PC-9 (cell line): ENCODE measurements around the gene TBC1D2. TPM values are rescaled to one million over a fixed set of nuclear protein-coding genes. Genes with fewer than 3 reads are reported as not detected.

Experiments used
- BruUV-seq: library from RNA; stranded (reverse); fragments of 400-500 nt; replicated peaks from 2 replicates; lab custom pipeline; 2021; lab: Mats Ljungman, UMichigan
- CTCF ChIA-PET: fragments of 300-600 bp; sonication (Branson Sonifier 250); formaldehyde crosslinking; loops from one replicate; lab custom pipeline; 2022; ENCODE audit warnings: antibody characterized with exemption; lab: Charles Lee
- POLR2A ChIA-PET: fragments of 300-600 bp; sonication (Branson Sonifier 250); formaldehyde crosslinking; loops from one replicate; lab custom pipeline; 2022; ENCODE audit warnings: antibody characterized with exemption; ENCODE audit not compliant: unreplicated experiment; lab: Charles Lee
- DNase-seq, 2 experiments: peaks; one replicate each; pipeline versions ENCODE4 v3.0.0 to v3.0.0-alpha.2; 2015 to 2022; ENCODE audit warnings: mixed read lengths in 1 of 2
- H2AFZ ChIP-seq: fragments of 200-600 bp; sonication (generic); 2 replicates; pipeline ENCODE4 v1.8.1; 2017; ENCODE audit warnings: antibody characterized with exemption
- H3F3A ChIP-seq: fragments of 200-600 bp; sonication (generic); 2 replicates; pipeline ENCODE4 v1.8.1; 2017; ENCODE audit warnings: antibody characterized with exemption, mild to moderate bottlenecking, low read depth; ENCODE audit not compliant: insufficient read depth
- H3K27ac ChIP-seq: fragments of 200-600 bp; sonication (generic); 2 replicates; pipeline ENCODE4 v1.6.1; 2016; ENCODE audit warnings: mixed run types
- H3K27me3 ChIP-seq: fragments of 200-600 bp; sonication (generic); 2 replicates; pipeline ENCODE4 v1.6.1; 2016; ENCODE audit warnings: low read depth, mixed run types; ENCODE audit not compliant: insufficient read depth
- H3K36me3 ChIP-seq: fragments of 200-600 bp; sonication (generic); 2 replicates; pipeline ENCODE4 v1.6.1; 2016; ENCODE audit warnings: low read depth, mixed run types
- H3K4me1 ChIP-seq: fragments of 200-600 bp; sonication (generic); replicated peaks from 2 replicates; pipeline ENCODE4 v1.6.1; 2016; ENCODE audit warnings: mixed run types; ENCODE audit not compliant: insufficient read depth
- H3K4me2 ChIP-seq: fragments of 200-600 bp; sonication (generic); 2 replicates; pipeline ENCODE4 v1.6.1; 2017; ENCODE audit warnings: mixed run types
- H3K4me3 ChIP-seq: fragments of 200-600 bp; sonication (generic); 2 replicates; pipeline ENCODE4 v1.6.1; 2016; ENCODE audit warnings: mixed run types
- H3K79me2 ChIP-seq: fragments of 200-600 bp; sonication (generic); 2 replicates; pipeline ENCODE4 v1.6.1; 2017; ENCODE audit warnings: low read depth, mixed run types
- H3K9me2 ChIP-seq: fragments of 200-600 bp; sonication (generic); 2 replicates; pipeline ENCODE4 v1.8.1; 2017; ENCODE audit warnings: mild to moderate bottlenecking; ENCODE audit not compliant: insufficient read depth
- H3K9me3 ChIP-seq: fragments of 200-600 bp; sonication (generic); 2 replicates; pipeline ENCODE4 v1.8.1; 2016; ENCODE audit warnings: low read depth; ENCODE audit not compliant: insufficient read depth
- H4K20me1 ChIP-seq: fragments of 200-600 bp; sonication (generic); 2 replicates; pipeline ENCODE4 v1.8.1; 2017; ENCODE audit not compliant: insufficient read depth
- EZH2 ChIP-seq: fragments of 200-600 bp; sonication (generic); IDR thresholded peaks from 2 replicates; pipeline ENCODE4 v1.8.0; 2017; ENCODE audit warnings: antibody characterized with exemption, low read depth
- intact Hi-C: fragments of 100-400 bp; cut with micrococcal nuclease; formaldehyde crosslinking; loops from one replicate; pipeline ENCODE4 v1.10.0; 2022; ENCODE audit not compliant: unreplicated experiment
- microRNA-seq: library from miRNA; unstranded; fragments of <30 nt; microRNA quantifications from one replicate; pipeline ENCODE4 v1.2.0, GENCODE V29; 2021; ENCODE audit warnings: borderline number of aligned reads, borderline replicate concordance
- total RNA-seq: library from RNA; stranded (reverse); gene quantifications from 2 replicates; pipeline ENCODE4 v1.2.3, GENCODE V29; 2021
- TF ChIP-seq, protein P1 (sequence below): fragments of 200-600 bp; sonication (generic); conservative IDR thresholded peaks from 2 replicates; pipeline ENCODE4 v1.6.1; 2017; ENCODE audit warnings: mixed run types, antibody characterized with exemption, mild to moderate bottlenecking, moderate library complexity

TBC1D2 gene
- total RNA-seq, 1 experiment from 2014 or later: 44.7 TPM

DNA sequence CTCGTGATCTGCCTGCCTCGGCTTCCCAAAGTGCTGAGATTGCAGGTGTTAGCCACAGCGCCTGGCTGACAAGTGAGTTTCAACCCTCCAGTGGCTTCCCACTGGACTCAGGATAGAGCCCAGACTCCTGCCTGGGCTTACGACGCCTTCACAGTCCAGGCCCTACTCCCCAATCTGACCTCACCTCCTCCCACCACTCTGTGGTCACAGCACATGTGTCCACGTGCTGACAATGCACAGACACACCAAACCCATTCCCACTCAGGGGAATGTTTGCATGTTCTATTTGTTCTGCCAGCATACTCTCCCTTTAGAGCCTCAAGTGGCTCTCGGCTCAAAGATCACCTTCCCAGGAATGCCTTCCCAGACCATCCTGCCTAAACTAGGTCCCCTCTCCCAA is 105.3 kb downstream of the TBC1D2 start:
- Histone ChIP-seq H3K9me2 (no peaks in the 10 kb centered on the region), H3K27me3 (no peaks in the 10 kb centered on the region), H3K4me2 (no peak overlapping the region), H3K4me3 (no peak overlapping the region), H3K4me1 (peaks cover 69% of the 10 kb centered on the region), H3F3A (peaks cover 35% of the 10 kb centered on the region), H3K79me2 (no peaks in the 10 kb centered on the region), H2AFZ (no peak overlapping the region), H3K9me3 (no peaks in the 10 kb centered on the region), H4K20me1 (no peaks in the 10 kb centered on the region), H3K36me3 (no peaks in the 10 kb centered on the region), H3K27ac (no peak overlapping the region)
- ChIA-PET CTCF (no interaction called here), POLR2A (no interaction called here)
- BruUV-seq: no TSS peak
- TF ChIP-seq EZH2: no peak
- TF ChIP-seq, protein P1, sequence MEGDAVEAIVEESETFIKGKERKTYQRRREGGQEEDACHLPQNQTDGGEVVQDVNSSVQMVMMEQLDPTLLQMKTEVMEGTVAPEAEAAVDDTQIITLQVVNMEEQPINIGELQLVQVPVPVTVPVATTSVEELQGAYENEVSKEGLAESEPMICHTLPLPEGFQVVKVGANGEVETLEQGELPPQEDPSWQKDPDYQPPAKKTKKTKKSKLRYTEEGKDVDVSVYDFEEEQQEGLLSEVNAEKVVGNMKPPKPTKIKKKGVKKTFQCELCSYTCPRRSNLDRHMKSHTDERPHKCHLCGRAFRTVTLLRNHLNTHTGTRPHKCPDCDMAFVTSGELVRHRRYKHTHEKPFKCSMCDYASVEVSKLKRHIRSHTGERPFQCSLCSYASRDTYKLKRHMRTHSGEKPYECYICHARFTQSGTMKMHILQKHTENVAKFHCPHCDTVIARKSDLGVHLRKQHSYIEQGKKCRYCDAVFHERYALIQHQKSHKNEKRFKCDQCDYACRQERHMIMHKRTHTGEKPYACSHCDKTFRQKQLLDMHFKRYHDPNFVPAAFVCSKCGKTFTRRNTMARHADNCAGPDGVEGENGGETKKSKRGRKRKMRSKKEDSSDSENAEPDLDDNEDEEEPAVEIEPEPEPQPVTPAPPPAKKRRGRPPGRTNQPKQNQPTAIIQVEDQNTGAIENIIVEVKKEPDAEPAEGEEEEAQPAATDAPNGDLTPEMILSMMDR: no peak
- intact Hi-C loops: no loop called here
- peak in 1 of 2 experiments; percentile 5 for DNase-seq

DNA sequence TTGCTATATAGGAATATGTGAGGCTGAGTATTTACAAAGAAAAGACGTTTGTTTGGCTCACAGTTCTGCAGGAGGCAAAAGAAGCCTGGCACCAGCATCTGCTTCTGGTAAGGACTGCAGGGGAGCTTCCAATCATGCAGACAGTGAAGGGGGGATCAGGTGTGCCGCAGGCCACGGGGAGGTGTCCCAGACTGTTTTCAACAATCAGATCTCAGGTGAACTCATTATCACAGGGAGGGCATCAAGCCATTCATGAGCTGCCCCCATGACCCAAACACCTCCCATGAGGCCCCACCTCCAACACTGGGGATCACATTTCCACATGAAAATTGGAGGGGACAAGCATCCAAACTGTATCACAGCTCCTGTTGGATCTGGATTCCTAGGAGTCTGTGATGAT is 106.0 kb downstream of the TBC1D2 start:
- no peak overlapping the region for H2AFZ ChIP-seq
- no peaks in the 10 kb centered on the region for H3K27me3 ChIP-seq
- no peaks in the 10 kb centered on the region for H3K9me2 ChIP-seq
- H4K20me1 ChIP-seq: no peaks in the 10 kb centered on the region
- peak in 1 of 2 experiments; percentile 2 for DNase-seq
- TF ChIP-seq, protein P1: no peak
- no peak for TF ChIP-seq EZH2
- intact Hi-C loops: no loop called here
- POLR2A ChIA-PET: no interaction called here
- CTCF ChIA-PET: interaction anchor here (0.7 to 0.9 kb wide), 2 partner anchors 57 to 114 kb away, joined by 3 read pairs; no protein-coding TSS in a partner anchor
- no peaks in the 10 kb centered on the region for H3K9me3 ChIP-seq
- no peaks in the 10 kb centered on the region for H3K79me2 ChIP-seq
- H3K36me3 ChIP-seq: no peaks in the 10 kb centered on the region
- H3K4me2 ChIP-seq: peak overlapping the region; percentile 35; the same call in 1 of the 2 replicates
- H3F3A ChIP-seq: peaks cover 33% of the 10 kb centered on the region
- peaks cover 68% of the 10 kb centered on the region for H3K4me1 ChIP-seq
- peak overlapping the region; percentile 91 for H3K27ac ChIP-seq
- BruUV-seq: no TSS peak
- H3K4me3 ChIP-seq: no peak overlapping the region

Small RNA genes within 50 kb of the gene (microRNA-seq; reads per million reads assigned to microRNA genes)
- gene MIR6854: not detected

Other genes starting within 250 kb of the TBC1D2 start
- gene NANS, start 198.9 kb downstream of the TBC1D2 start, total RNA-seq: 74.6 and 84.9 TPM in 2 replicates
- 18.1 and 20.2 TPM in 2 replicates for gene TRIM14, start 136.4 kb downstream of the TBC1D2 start, total RNA-seq
- 19.5 and 19.8 TPM in 2 replicates for gene CORO2A, start 63.0 kb downstream of the TBC1D2 start, total RNA-seq